A549 (cell line): Measurements from ENCODE around the gene FAM107A.

Source experiments
- CHD2 ChIP-seq: fragments of 150-350 bp; IDR thresholded peaks from 2 replicates; pipeline ENCODE4 v1.6.1; 2014; ENCODE audit warnings: low read length; ENCODE audit not compliant: partially characterized antibody
- EP300 ChIP-seq, 2 experiments: fragments of >200 bp; sonication (Bioruptor Twin); formaldehyde crosslinking; IDR thresholded peaks; 2 replicates in 1 of 2; 3 replicates in 1 of 2; pipeline ENCODE4 v1.6.1; 2016 to 2017
- JUN ChIP-seq, 2 experiments: fragments of >200 bp; sonication (Bioruptor Twin); formaldehyde crosslinking; IDR thresholded peaks; 2 replicates in 1 of 2; 3 replicates in 1 of 2; pipeline ENCODE4 v1.6.1; 2016 to 2017
- JUNB ChIP-seq: fragments of >200 bp; sonication (Bioruptor Twin); formaldehyde crosslinking; IDR thresholded peaks from 2 replicates; pipeline ENCODE4 v1.6.1; 2016
- KDM1A ChIP-seq: fragments of 200-600 bp; sonication (generic); IDR thresholded peaks from 2 replicates; pipeline ENCODE4 v1.6.1; 2016; ENCODE audit warnings: low read depth, mild to moderate bottlenecking
- MAFK ChIP-seq: fragments of 450-650 bp; IDR thresholded peaks from 2 replicates; pipeline ENCODE4 v1.6.1; 2014; ENCODE audit not compliant: partially characterized antibody
- PHF8 ChIP-seq: fragments of 200-600 bp; sonication (generic); IDR thresholded peaks from 2 replicates; pipeline ENCODE4 v1.6.1; 2016; ENCODE audit warnings: low read depth, mild to moderate bottlenecking, antibody characterized with exemption, moderate library complexity, borderline replicate concordance
- POLR2A ChIP-seq: IDR thresholded peaks from 2 replicates; pipeline ENCODE4 v1.6.1; 2012; ENCODE audit warnings: mild to moderate bottlenecking, low read length
- RARB ChIP-seq: fragments of 250-450 bp; sonication (Bioruptor Pico); IDR thresholded peaks from 2 replicates; pipeline ENCODE4 v1.8.0; 2021; ENCODE audit warnings: mild to moderate bottlenecking, moderate library complexity
- RFX5 ChIP-seq: fragments of 450-650 bp; IDR thresholded peaks from 2 replicates; pipeline ENCODE4 v1.7.1; 2014; ENCODE audit warnings: antibody characterized with exemption, mild to moderate bottlenecking, moderate library complexity
- ZC3H11A ChIP-seq: fragments of 450-650 bp; IDR thresholded peaks from 2 replicates; pipeline ENCODE4 v1.6.1; 2014; ENCODE audit warnings: antibody characterized with exemption, mild to moderate bottlenecking
- TF ChIP-seq, protein P1 (sequence below): fragments of >200 bp; sonication (Bioruptor Twin); formaldehyde crosslinking; IDR thresholded peaks from 3 replicates; pipeline ENCODE4 v1.5.1; 2016

- TF ChIP-seq POLR2A (no peak), ZC3H11A (no peak), CHD2 (no peak), KDM1A (no peak), JUNB (no peak), JUN (IDR thresholded peaks at IDR 0.05) (no peak), PHF8 (no peak), MAFK (no peak), RARB (no peak), RFX5 (no peak), EP300 (IDR thresholded peaks at IDR 0.05) (no peak)
- TF ChIP-seq, protein P1, sequence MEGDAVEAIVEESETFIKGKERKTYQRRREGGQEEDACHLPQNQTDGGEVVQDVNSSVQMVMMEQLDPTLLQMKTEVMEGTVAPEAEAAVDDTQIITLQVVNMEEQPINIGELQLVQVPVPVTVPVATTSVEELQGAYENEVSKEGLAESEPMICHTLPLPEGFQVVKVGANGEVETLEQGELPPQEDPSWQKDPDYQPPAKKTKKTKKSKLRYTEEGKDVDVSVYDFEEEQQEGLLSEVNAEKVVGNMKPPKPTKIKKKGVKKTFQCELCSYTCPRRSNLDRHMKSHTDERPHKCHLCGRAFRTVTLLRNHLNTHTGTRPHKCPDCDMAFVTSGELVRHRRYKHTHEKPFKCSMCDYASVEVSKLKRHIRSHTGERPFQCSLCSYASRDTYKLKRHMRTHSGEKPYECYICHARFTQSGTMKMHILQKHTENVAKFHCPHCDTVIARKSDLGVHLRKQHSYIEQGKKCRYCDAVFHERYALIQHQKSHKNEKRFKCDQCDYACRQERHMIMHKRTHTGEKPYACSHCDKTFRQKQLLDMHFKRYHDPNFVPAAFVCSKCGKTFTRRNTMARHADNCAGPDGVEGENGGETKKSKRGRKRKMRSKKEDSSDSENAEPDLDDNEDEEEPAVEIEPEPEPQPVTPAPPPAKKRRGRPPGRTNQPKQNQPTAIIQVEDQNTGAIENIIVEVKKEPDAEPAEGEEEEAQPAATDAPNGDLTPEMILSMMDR, result no peak
These were observed 45.2 kb upstream of the FAM107A start for GRCh38 chr3:58622436-58622835.
